ENCODE data around the gene ADGRG2.

- TF ChIP-seq ZC3H10 (CRISPR knock-in tag; IDR thresholded peaks at IDR 0.05): no peak
- TF ChIP-seq PATZ1 (CRISPR knock-in tag; IDR thresholded peaks at IDR 0.05; ENCODE audit: borderline replicate concordance): no peak
- TF ChIP-seq TCF4 (CRISPR knock-in tag; IDR thresholded peaks at IDR 0.05; ENCODE audit: borderline replicate concordance): no peak
These were observed 27.6 kb downstream of the ADGRG2 start for GRCh38 chrX:19094654-19095053.

All from SK-N-SH treated with all-trans-retinoic acid at 6 μM for 48 hours (cell line).